ENCODE results near the gene TMTC2.
"Not testable (repeated sequence)": the region's sequence is repeated elsewhere in the genome, so short reads cannot be mapped to it uniquely, and the experiment has no call there.

The TMTC2 gene

GRCh38 chr12:82793751-82794281 lies 107.1 kb downstream of the TMTC2 start:
- no peak overlapping the region for H3K4me3 ChIP-seq

DNA sequence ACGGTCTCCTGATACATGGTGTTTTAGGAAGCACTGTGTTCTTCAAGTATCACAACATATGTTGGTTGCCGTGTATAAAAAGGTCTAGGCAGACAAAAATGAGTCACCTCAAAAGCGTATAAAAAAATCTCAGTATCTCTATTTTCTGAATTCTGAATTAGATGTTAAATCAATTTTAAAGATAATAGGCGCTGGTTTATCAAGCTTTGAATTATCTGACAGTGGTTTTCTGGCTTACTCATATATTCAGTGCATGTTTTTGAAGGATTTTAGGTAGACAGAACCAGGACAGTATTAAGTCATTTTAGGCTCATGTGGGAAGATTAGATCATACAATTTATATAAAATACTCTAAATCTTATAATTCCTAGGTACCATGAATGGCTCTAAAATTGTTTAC lies 110.8 kb downstream of the TMTC2 start:
- DNase-seq (ENCODE audit: low read depth, low spot score) = no peak
- no peak overlapping the region for H3K9ac ChIP-seq (ENCODE audit: insufficient read length)
- H3K27ac ChIP-seq = no peak overlapping the region
- no peaks in the 10 kb centered on the region for H3K9me3 ChIP-seq (ENCODE audit: low read depth, low read length)
- TF ChIP-seq EZH2 (IDR thresholded peaks at IDR 0.05) (no peak), POLR2AphosphoS5 (IDR thresholded peaks at IDR 0.05; ENCODE audit: borderline replicate concordance, low read depth, low read length) (no peak), FOXP2 (optimal IDR thresholded peaks at IDR 0.05; ENCODE audit: control extremely low read depth, extremely low read length, insufficient read depth) (no peak)
- H3K4me3 ChIP-seq = no peak overlapping the region
- H3K36me3 ChIP-seq (ENCODE audit: insufficient read depth, low read length) = no peaks in the 10 kb centered on the region

More at GRCh38 chr12:82793751-82794281, 107.1 kb downstream of the TMTC2 start:
- Histone ChIP-seq H3K9me3 (ENCODE audit: low read depth, low read length) (no peaks in the 10 kb centered on the region), H3K9ac (ENCODE audit: insufficient read length) (no peak overlapping the region), H3K27ac (no peak overlapping the region), H3K36me3 (ENCODE audit: insufficient read depth, low read length) (no peaks in the 10 kb centered on the region)
- no peak for DNase-seq (ENCODE audit: low read depth, low spot score)
- TF ChIP-seq EZH2 (IDR thresholded peaks at IDR 0.05) (no peak), FOXP2 (optimal IDR thresholded peaks at IDR 0.05; ENCODE audit: control extremely low read depth, extremely low read length, insufficient read depth) (no peak), POLR2AphosphoS5 (IDR thresholded peaks at IDR 0.05; ENCODE audit: borderline replicate concordance, low read depth, low read length) (no peak)

DNA sequence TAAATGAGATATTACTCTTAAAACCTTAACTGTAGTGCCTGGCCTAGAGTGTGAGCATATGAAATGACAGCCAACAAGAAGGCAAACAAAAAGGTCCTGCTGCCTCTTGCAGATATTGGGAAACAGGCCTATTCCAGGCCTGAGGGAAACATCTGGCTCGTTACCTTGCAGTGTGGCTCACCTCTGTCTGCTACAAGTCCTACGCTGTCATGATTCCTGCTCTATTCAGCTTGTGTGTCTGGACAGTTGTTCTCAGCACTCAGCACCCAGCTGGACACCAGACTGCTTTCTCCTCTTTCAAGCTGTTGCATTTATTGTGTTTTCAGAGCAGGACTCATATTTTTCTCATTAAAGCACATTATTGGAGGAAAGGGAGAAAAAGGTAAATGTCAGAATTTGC lies 113.5 kb downstream of the TMTC2 start:
- H3K9me3 ChIP-seq (ENCODE audit: low read depth, low read length) = no peaks in the 10 kb centered on the region
- no peak overlapping the region for H3K9ac ChIP-seq (ENCODE audit: insufficient read length)
- no peaks in the 10 kb centered on the region for H3K36me3 ChIP-seq (ENCODE audit: insufficient read depth, low read length)
- H3K27ac ChIP-seq = no peak overlapping the region
- H3K4me3 ChIP-seq = no peak overlapping the region
- no peak for DNase-seq (ENCODE audit: low read depth, low spot score)
- TF ChIP-seq FOXP2 (optimal IDR thresholded peaks at IDR 0.05; ENCODE audit: control extremely low read depth, extremely low read length, insufficient read depth) (no peak), EZH2 (IDR thresholded peaks at IDR 0.05) (no peak), POLR2AphosphoS5 (IDR thresholded peaks at IDR 0.05; ENCODE audit: borderline replicate concordance, low read depth, low read length) (no peak)

DNA sequence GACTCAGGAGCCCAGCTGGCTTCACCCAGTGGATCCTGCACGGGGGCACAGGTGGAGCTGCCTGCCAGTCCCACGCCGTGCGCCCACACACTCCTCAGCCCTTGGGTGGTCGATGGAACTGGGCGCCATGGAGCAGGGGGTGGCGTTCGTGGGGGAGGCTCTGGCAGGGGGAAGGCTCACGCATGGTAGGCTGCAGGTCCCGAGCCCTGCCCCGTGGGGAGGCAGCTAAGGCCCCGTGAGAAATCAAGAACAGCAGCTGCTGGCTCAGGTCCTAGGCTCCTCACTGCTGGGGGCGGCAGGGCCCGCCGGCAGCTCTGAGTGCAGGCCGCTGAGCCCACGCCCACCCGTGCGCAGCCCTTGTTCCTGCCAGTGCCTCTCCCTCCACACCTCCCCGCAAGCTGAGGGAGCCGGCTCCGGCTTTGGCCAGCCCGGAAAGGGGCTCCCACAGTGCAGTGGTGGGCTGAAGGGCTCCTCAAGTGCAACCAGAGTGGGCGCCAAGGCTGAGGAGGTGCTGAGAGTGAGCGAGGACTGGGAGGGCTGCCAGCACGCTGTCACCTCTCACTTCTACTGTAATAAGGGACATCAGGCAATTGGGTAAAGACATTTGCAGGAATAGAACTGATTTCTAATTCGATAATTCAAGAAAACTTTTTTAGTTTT lies 115.4 kb downstream of the TMTC2 start:
- no peak for TF ChIP-seq EZH2 (IDR thresholded peaks at IDR 0.05)
- no peak for TF ChIP-seq FOXP2 (optimal IDR thresholded peaks at IDR 0.05; ENCODE audit: control extremely low read depth, extremely low read length, insufficient read depth)
- TF ChIP-seq POLR2AphosphoS5 (IDR thresholded peaks at IDR 0.05; ENCODE audit: borderline replicate concordance, low read depth, low read length) = no peak
- no peak overlapping the region for H3K27ac ChIP-seq
- no peak overlapping the region for H3K9ac ChIP-seq (ENCODE audit: insufficient read length)
- no peaks in the 10 kb centered on the region for H3K36me3 ChIP-seq (ENCODE audit: insufficient read depth, low read length)
- no peak for DNase-seq (ENCODE audit: low read depth, low spot score)
- H3K4me3 ChIP-seq = no peak overlapping the region
- H3K9me3 ChIP-seq (ENCODE audit: low read depth, low read length) = no peaks in the 10 kb centered on the region

DNA sequence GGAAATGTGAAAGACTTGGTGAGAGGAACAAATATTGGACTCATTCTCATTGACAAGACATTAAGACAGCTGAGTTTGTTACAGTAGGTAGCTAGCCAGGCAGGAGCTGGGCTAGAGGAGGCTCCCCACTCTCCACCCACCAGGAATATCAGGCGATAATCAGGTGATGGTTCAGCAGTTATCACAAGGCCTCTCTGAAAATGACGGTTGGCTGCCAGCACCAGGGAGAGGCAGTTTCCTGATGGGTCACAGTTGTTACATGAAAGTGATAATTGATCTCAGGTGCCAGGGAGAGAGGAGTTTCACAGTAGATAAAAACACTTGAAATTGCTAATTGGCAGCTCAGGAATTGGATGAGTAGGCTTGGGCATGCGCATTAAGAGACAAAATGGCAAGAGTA lies 116.5 kb downstream of the TMTC2 start:
- H3K27ac ChIP-seq = no peak overlapping the region
- DNase-seq (ENCODE audit: low read depth, low spot score) = no peak

DNA sequence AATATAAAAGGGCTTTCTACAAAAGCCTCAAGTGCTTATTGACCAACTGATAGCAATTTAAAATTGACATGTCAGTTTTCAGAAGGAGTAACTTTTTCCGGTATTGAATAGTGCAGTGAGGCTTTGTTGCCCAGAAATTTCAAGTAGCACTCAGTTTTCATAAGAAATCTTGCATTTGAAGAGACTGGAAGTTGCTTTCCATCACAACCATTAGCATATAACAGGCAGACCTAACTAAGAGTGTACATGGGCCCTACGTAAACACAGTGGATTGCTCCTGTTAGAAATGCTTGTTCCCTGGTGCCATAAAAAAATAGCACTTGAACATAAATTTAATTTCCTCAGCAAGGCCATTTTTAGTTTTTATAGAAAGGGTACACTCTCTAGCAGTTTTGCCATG lies 117.9 kb downstream of the TMTC2 start:
- H3K36me3 ChIP-seq (ENCODE audit: insufficient read depth, low read length) = no peaks in the 10 kb centered on the region
- no peaks in the 10 kb centered on the region for H3K9me3 ChIP-seq (ENCODE audit: low read depth, low read length)
- H3K4me3 ChIP-seq = no peak overlapping the region
- H3K9ac ChIP-seq (ENCODE audit: insufficient read length) = no peak overlapping the region
- no peak overlapping the region for H3K27ac ChIP-seq
- no peak for DNase-seq (ENCODE audit: low read depth, low spot score)
- TF ChIP-seq POLR2AphosphoS5 (IDR thresholded peaks at IDR 0.05; ENCODE audit: borderline replicate concordance, low read depth, low read length) (no peak), FOXP2 (optimal IDR thresholded peaks at IDR 0.05; ENCODE audit: control extremely low read depth, extremely low read length, insufficient read depth) (no peak), EZH2 (IDR thresholded peaks at IDR 0.05) (no peak)

More for the DNA sequence above, 116.5 kb downstream of the TMTC2 start:
- Histone ChIP-seq H3K9ac (ENCODE audit: insufficient read length) (no peak overlapping the region), H3K9me3 (ENCODE audit: low read depth, low read length) (no peaks in the 10 kb centered on the region), H3K4me3 (no peak overlapping the region), H3K36me3 (ENCODE audit: insufficient read depth, low read length) (no peaks in the 10 kb centered on the region)
- TF ChIP-seq FOXP2 (optimal IDR thresholded peaks at IDR 0.05; ENCODE audit: control extremely low read depth, extremely low read length, insufficient read depth) = no peak
- TF ChIP-seq POLR2AphosphoS5 (IDR thresholded peaks at IDR 0.05; ENCODE audit: borderline replicate concordance, low read depth, low read length) = no peak
- no peak for TF ChIP-seq EZH2 (IDR thresholded peaks at IDR 0.05)

DNA sequence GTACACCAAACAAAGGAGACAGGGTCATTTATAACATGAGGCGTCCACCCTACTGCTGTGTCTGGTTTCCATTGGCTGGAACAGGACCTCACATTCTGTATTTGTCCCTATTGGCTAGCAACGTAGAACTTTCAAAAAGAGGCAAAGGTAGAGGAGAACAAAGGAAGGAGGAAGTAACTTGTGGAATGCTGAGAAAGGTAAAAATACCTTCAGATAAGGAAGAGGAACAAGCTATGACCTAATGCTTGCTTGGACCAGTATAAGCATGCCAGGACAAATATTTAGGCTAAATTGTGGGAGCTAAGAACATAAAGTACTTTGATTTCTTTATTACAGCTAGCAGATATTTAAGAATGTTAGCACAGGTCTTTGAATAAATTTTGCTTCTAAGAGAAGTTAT lies 118.3 kb downstream of the TMTC2 start:
- not testable (repeated sequence) for H3K9me3 ChIP-seq (ENCODE audit: low read depth, low read length); H3K4me3 ChIP-seq; H3K36me3 ChIP-seq (ENCODE audit: insufficient read depth, low read length); H3K9ac ChIP-seq (ENCODE audit: insufficient read length); DNase-seq (ENCODE audit: low read depth, low spot score); H3K27ac ChIP-seq

DNA sequence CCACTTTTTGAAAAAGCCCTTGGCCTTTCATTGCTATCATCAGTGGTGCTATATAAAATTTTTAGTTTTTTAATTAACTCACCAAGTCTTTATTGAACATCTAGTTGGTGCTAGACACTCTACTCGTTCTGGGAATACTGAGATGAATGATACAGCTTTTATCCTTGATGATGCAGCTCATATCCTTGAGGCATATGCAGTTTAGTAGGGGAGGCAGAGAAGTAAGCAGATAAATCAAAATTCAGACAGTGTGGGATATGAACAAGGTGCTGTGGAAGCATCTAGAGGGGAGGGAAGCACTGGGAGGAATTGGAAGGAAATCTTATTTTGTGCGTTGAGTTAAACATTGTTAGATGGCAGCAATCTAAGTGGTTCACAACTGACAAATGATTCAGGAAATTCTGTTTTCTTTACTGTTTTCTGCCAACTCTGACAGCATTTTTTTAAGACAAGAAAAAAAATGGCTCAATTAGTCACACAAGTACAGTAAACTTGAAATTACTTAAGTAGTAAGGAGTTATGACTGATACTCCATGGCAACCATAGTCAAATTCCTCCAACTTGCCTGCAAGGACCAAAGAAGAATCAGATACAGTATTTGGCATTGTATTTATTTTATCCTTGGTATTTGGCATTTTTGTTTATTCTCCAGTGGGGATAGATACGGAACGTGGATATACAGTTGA lies 119.2 kb downstream of the TMTC2 start:
- no peak overlapping the region for H3K9ac ChIP-seq (ENCODE audit: insufficient read length)
- H3K36me3 ChIP-seq (ENCODE audit: insufficient read depth, low read length) = no peaks in the 10 kb centered on the region
- H3K9me3 ChIP-seq (ENCODE audit: low read depth, low read length) = no peaks in the 10 kb centered on the region
- TF ChIP-seq POLR2AphosphoS5 (IDR thresholded peaks at IDR 0.05; ENCODE audit: borderline replicate concordance, low read depth, low read length) (no peak), EZH2 (IDR thresholded peaks at IDR 0.05) (no peak), FOXP2 (optimal IDR thresholded peaks at IDR 0.05; ENCODE audit: control extremely low read depth, extremely low read length, insufficient read depth) (no peak)
- DNase-seq (ENCODE audit: low read depth, low spot score) = no peak
- no peak overlapping the region for H3K4me3 ChIP-seq
- H3K27ac ChIP-seq = no peak overlapping the region

All from SK-N-MC (cell line).